Colon (tissue), 2 donors: ENCODE measurements around the gene ARSI.
"Not testable (repeated sequence)": the region's sequence is repeated elsewhere in the genome, so short reads cannot be mapped to it uniquely, and the experiment has no call there.

Source experiments
- FAIRE-seq: peaks from 2 replicates; lab custom pipeline; 2012; peaks lifted over from hg19 to GRCh38; lab: Jason Lieb, UNC
- donor health status: control.
- donor health status: control.

Gene ARSI

GRCh38 chr5:150265870-150266383 lies 36.8 kb downstream of the ARSI start:
- no peak for FAIRE-seq

- FAIRE-seq = no peak
These were observed 37.8 kb downstream of the ARSI start for GRCh38 chr5:150264667-150265603.

- FAIRE-seq = no peak
These were observed 38.7 kb downstream of the ARSI start for GRCh38 chr5:150263801-150264621.

- FAIRE-seq = no peak
These were observed 39.3 kb downstream of the ARSI start for GRCh38 chr5:150263375-150263775.

GRCh38 chr5:150262502-150262901 lies 40.2 kb downstream of the ARSI start:
- FAIRE-seq = no peak

GRCh38 chr5:150261231-150261630 lies 41.5 kb downstream of the ARSI start:
- no peak for FAIRE-seq

- FAIRE-seq = no peak
These were observed 44.6 kb downstream of the ARSI start for GRCh38 chr5:150258130-150258529.

- FAIRE-seq = no peak
These were observed 45.3 kb downstream of the ARSI start for GRCh38 chr5:150257424-150257823.

- no peak for FAIRE-seq
These were observed 46.2 kb downstream of the ARSI start for GRCh38 chr5:150256410-150257064.

GRCh38 chr5:150255659-150256409 lies 46.9 kb downstream of the ARSI start:
- FAIRE-seq = no peak

- no peak for FAIRE-seq
These were observed 47.9 kb downstream of the ARSI start for GRCh38 chr5:150254774-150255173.

GRCh38 chr5:150254363-150254762 lies 48.3 kb downstream of the ARSI start:
- no peak for FAIRE-seq

- FAIRE-seq = no peak
These were observed 49.1 kb downstream of the ARSI start for GRCh38 chr5:150253416-150254208.

- no peak for FAIRE-seq
These were observed 50.2 kb downstream of the ARSI start for GRCh38 chr5:150252489-150252888.

- FAIRE-seq = no peak
These were observed 51.2 kb downstream of the ARSI start for GRCh38 chr5:150251504-150251903.

GRCh38 chr5:150249744-150250143 lies 53.0 kb downstream of the ARSI start:
- FAIRE-seq = no peak

- FAIRE-seq = no peak
These were observed 53.8 kb downstream of the ARSI start for GRCh38 chr5:150248946-150249345.

GRCh38 chr5:150248493-150248892 lies 54.2 kb downstream of the ARSI start:
- FAIRE-seq = not testable (repeated sequence)

GRCh38 chr5:150247726-150248125 lies 55.0 kb downstream of the ARSI start:
- FAIRE-seq = no peak

GRCh38 chr5:150246835-150247234 lies 55.9 kb downstream of the ARSI start:
- FAIRE-seq = no peak

- no peak for FAIRE-seq
These were observed 56.3 kb downstream of the ARSI start for GRCh38 chr5:150246429-150246828.
